ENCODE measurements around the gene FREM1.

DNA sequence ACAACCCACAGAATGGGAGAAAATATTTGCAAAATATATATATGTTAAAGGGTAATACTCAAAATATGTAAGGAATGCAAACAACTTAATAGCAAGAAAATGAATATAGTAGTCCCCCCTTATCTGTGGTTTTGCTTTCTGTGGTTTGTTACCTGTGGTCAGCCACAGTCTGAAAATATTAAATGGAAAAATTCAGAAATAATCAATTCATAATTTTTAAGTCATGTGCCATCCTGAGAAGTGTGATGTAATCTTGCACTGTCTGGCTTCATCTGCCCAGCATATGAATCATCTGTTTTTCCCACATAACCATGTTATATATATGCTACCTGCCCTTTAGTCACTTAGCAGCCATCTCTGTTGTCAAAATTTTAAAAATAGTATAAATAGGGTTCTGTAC, 199.4 kb downstream of the FREM1 start:
- TF ChIP-seq, protein P1, sequence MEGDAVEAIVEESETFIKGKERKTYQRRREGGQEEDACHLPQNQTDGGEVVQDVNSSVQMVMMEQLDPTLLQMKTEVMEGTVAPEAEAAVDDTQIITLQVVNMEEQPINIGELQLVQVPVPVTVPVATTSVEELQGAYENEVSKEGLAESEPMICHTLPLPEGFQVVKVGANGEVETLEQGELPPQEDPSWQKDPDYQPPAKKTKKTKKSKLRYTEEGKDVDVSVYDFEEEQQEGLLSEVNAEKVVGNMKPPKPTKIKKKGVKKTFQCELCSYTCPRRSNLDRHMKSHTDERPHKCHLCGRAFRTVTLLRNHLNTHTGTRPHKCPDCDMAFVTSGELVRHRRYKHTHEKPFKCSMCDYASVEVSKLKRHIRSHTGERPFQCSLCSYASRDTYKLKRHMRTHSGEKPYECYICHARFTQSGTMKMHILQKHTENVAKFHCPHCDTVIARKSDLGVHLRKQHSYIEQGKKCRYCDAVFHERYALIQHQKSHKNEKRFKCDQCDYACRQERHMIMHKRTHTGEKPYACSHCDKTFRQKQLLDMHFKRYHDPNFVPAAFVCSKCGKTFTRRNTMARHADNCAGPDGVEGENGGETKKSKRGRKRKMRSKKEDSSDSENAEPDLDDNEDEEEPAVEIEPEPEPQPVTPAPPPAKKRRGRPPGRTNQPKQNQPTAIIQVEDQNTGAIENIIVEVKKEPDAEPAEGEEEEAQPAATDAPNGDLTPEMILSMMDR (IDR thresholded peaks at IDR 0.05; ENCODE audit: low read length) = no peak
- TF ChIP-seq EZH2 (IDR thresholded peaks at IDR 0.05; ENCODE audit: borderline replicate concordance, low read length) = no peak
